Sigmoid colon (tissue), 7 donors: Measurements from ENCODE around the gene RSPH1. TPM values are rescaled to one million over a fixed set of nuclear protein-coding genes. Genes with fewer than 3 reads are reported as not detected.

Experiments used
- DNase-seq: peaks from one replicate; pipeline ENCODE4 v3.0.0-alpha.2; 2019
- H3K27ac ChIP-seq, 4 donors: fragments of 200-600 bp; sonication (generic); one replicate each; pipeline ENCODE4 v1.5.1; 2016 to 2019; ENCODE audit warnings: mild to moderate bottlenecking in 1 of 4
- H3K27me3 ChIP-seq, 3 donors: fragments of 200-600 bp; sonication (generic); one replicate each; pipeline ENCODE4 v1.5.1; 2019; ENCODE audit warnings: mild to moderate bottlenecking in 1 of 3
- H3K36me3 ChIP-seq, 4 donors: fragments of 200-600 bp; sonication (generic); one replicate each; pipeline ENCODE4 v1.5.1; 2016 to 2019
- H3K4me1 ChIP-seq, 4 donors: fragments of 200-600 bp; sonication (generic); one replicate each; pipeline ENCODE4 v1.5.1; 2017 to 2019
- H3K4me3 ChIP-seq, 4 donors: fragments of 200-600 bp; sonication (generic); one replicate each; pipeline ENCODE4 v1.5.1; 2017 to 2019; ENCODE audit warnings: mild to moderate bottlenecking in 2 of 4, moderate library complexity in 1 of 4
- H3K9me3 ChIP-seq, 4 donors: fragments of 200-600 bp in 3 of 4; sonication (generic) in 3 of 4; one replicate each; pipeline versions ENCODE4 v1.5.1 to v1.6.1; 2013 to 2019
- CTCF ChIP-seq, 4 experiments: fragments of 450-650 bp in 3 of 4; fragments of 200-600 bp in 1 of 4; IDR thresholded peaks; one replicate each; pipeline ENCODE4 v1.5.1; 2016 to 2019; ENCODE audit warnings: antibody characterized with exemption in 4 of 4, mild to moderate bottlenecking in 3 of 4, moderate library complexity in 2 of 4
- EP300 ChIP-seq, 4 donors: sonication (generic); formaldehyde crosslinking; IDR thresholded peaks; one replicate each; pipeline ENCODE4 v1.6.1; 2017; ENCODE audit warnings: antibody characterized with exemption in 4 of 4
- POLR2A ChIP-seq, 2 donors: fragments of 450-650 bp; IDR thresholded peaks; one replicate each; pipeline ENCODE4 v1.6.1; 2016; ENCODE audit warnings: antibody characterized with exemption in 2 of 2, mild to moderate bottlenecking in 2 of 2, moderate library complexity in 2 of 2
- POLR2AphosphoS5 ChIP-seq, 4 donors: sonication (generic); formaldehyde crosslinking; IDR thresholded peaks; one replicate each; pipeline ENCODE4 v1.6.1; 2017; ENCODE audit warnings: antibody characterized with exemption in 4 of 4
- WGBS, 2 donors: extraction: QIAGEN DNeasy Blood & Tissue Kit; methylation state at CpG; one replicate each; pipeline ENCODE4 v1.1.7; 2013; 5-methylcytosine and 5-hydroxymethylcytosine counted together
- intact Hi-C: fragments of 100-400 bp; cut with DNase I; formaldehyde crosslinking; loops from one replicate; pipeline ENCODE4 v1.15.1; 2023
- polyA plus RNA-seq, 3 donors: library from polyadenylated mRNA; stranded (reverse); fragments of 200-250 nt; gene quantifications; one replicate each; pipeline ENCODE4 v1.2.3, GENCODE V29; 2013
- total RNA-seq, 4 donors: library from RNA; depleted of rRNA; stranded (reverse); fragments of >200 nt; gene quantifications; one replicate each; pipeline ENCODE4 v1.1.0, GENCODE V29; 2016
- donor health status: healthy with polysubstance abuse.
- donor health status: Bipolar disorder and iron deficiency.
- donor health status: healthy.

The RSPH1 gene
- total and polyA plus RNA-seq, 7 donors = 1.2 to 13.4 (median 3.0) TPM; not detected in 2

- peaks cover 0 to 5% (median 0%) of the 10 kb centered on the region in 3 donors for H3K27me3 ChIP-seq
- no peak for DNase-seq
- no peaks in the 10 kb centered on the region for H3K36me3 ChIP-seq
- H3K4me3 ChIP-seq = no peak overlapping the region
- no peaks in the 10 kb centered on the region for H3K9me3 ChIP-seq
- no peak overlapping the region for H3K27ac ChIP-seq
- intact Hi-C loops = no loop called here
- 75 to 82% methylated on average over 4 of the region's 4 CpGs for WGBS, 2 donors
- H3K4me1 ChIP-seq = peaks cover 0 to 18% (median 0%) of the 10 kb centered on the region in 4 donors
- TF ChIP-seq EP300 (IDR thresholded peaks at IDR 0.05) = no peak
- TF ChIP-seq CTCF (IDR thresholded peaks at IDR 0.05) = no peak
- no peak for TF ChIP-seq POLR2A (IDR thresholded peaks at IDR 0.05)
- TF ChIP-seq POLR2AphosphoS5 (IDR thresholded peaks at IDR 0.05) = no peak
These were observed 6.0 kb downstream of the RSPH1 start for GRCh38 chr21:42489991-42490390.

GRCh38 chr21:42489006-42489563 lies 6.9 kb downstream of the RSPH1 start:
- peaks cover 0 to 18% (median 0%) of the 10 kb centered on the region in 4 donors for H3K4me1 ChIP-seq
- intact Hi-C loops = no loop called here
- no peaks in the 10 kb centered on the region for H3K36me3 ChIP-seq
- H3K4me3 ChIP-seq = no peak overlapping the region
- TF ChIP-seq EP300 (IDR thresholded peaks at IDR 0.05) (no peak), POLR2A (IDR thresholded peaks at IDR 0.05) (no peak), POLR2AphosphoS5 (IDR thresholded peaks at IDR 0.05) (no peak), CTCF (IDR thresholded peaks at IDR 0.05) (no peak)
- H3K27me3 ChIP-seq = peaks cover 0 to 5% (median 0%) of the 10 kb centered on the region in 3 donors
- no peak for DNase-seq
- no peaks in the 10 kb centered on the region for H3K9me3 ChIP-seq
- H3K27ac ChIP-seq = no peak overlapping the region
- 68 to 97% methylated on average over 2 of the region's 2 CpGs for WGBS, 2 donors

DNA sequence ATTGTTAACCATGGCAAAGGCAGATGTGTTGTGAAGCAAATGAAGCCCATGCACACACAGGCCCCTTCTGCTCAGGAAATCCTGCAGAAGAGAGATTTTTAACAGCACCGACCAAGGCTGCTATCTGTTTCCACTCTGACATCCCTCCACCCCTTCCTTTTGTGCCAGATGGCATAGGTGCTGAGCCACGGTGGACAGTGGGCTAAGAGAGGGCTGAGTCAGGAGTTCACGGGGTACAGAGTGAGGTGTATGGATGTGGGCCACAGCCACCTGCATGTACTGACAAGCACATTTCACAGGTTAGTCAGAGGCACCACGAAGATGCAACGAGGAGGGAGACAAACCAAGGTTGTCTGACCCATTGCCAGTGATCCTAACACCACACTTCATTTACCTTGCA lies 9.5 kb downstream of the RSPH1 start:
- no peak for DNase-seq
- Histone ChIP-seq H3K9me3 (no peaks in the 10 kb centered on the region), H3K36me3 (no peaks in the 10 kb centered on the region), H3K27me3 (peaks cover 0 to 5% (median 0%) of the 10 kb centered on the region in 3 donors), H3K4me1 (peaks cover 0 to 18% (median 0%) of the 10 kb centered on the region in 4 donors), H3K4me3 (no peak overlapping the region), H3K27ac (no peak overlapping the region)
- TF ChIP-seq POLR2A (IDR thresholded peaks at IDR 0.05) (no peak), CTCF (IDR thresholded peaks at IDR 0.05) (no peak), EP300 (IDR thresholded peaks at IDR 0.05) (no peak), POLR2AphosphoS5 (IDR thresholded peaks at IDR 0.05) (no peak)
- WGBS, 2 donors = 54 to 83% methylated on average over 5 of the region's 5 CpGs
- intact Hi-C loops = no loop called here

- 75 to 81% methylated on average over 6 of the region's 6 CpGs for WGBS, 2 donors
These were observed 10.0 kb downstream of the RSPH1 start for GRCh38 chr21:42486072-42486471.

More at GRCh38 chr21:42486072-42486471, 10.0 kb downstream of the RSPH1 start:
- TF ChIP-seq CTCF (IDR thresholded peaks at IDR 0.05) (no peak), EP300 (IDR thresholded peaks at IDR 0.05) (peak in 1 of 4 donors; percentile 53)
- Histone ChIP-seq H3K36me3 (no peaks in the 10 kb centered on the region), H3K27ac (peak overlapping the region in 2 of 4 donors; percentile 15 to 30), H3K9me3 (no peaks in the 10 kb centered on the region), H3K4me3 (no peak overlapping the region), H3K4me1 (peaks cover 0 to 18% (median 0%) of the 10 kb centered on the region in 4 donors), H3K27me3 (peaks cover 0 to 5% (median 0%) of the 10 kb centered on the region in 3 donors)
- no peak for DNase-seq
- intact Hi-C loops = no loop called here
